Naive thymus-derived CD4-positive, alpha-beta T cell (primary cell): ENCODE measurements around the gene ALPP. TPM values are rescaled to one million over a fixed set of nuclear protein-coding genes. Genes with fewer than 3 reads are reported as not detected.

Experiments used
- ATAC-seq: fragments of 150-1000 bp; cut with Tn5 transposase; 2 replicates; pipeline ENCODE4 v1.10.0; 2021; ENCODE audit warnings: mild to moderate bottlenecking, moderate library complexity
- CTCF ChIA-PET: fragments of 350-600 bp; sonication (Branson Sonifier 250); formaldehyde crosslinking; loops from one replicate; lab custom pipeline; 2021; ENCODE audit warnings: antibody characterized with exemption; lab: Charles Lee
- POLR2A ChIA-PET: fragments of 350-600 bp; sonication (Branson Sonifier 250); formaldehyde crosslinking; loops from one replicate; lab custom pipeline; 2021; ENCODE audit warnings: antibody characterized with exemption, inconsistent platforms; lab: Charles Lee
- DNase-seq, 9 donors: peaks; one replicate each; pipeline versions ENCODE4 v3.0.0 to v3.0.0-alpha.2; 2020 to 2022; ENCODE audit warnings: mixed read lengths in 1 of 9
- H3K27ac ChIP-seq: one replicate; pipeline ENCODE4 v1.7.0; 2013; ENCODE audit warnings: mild to moderate bottlenecking, low read depth, low read length, moderate library complexity
- H3K27me3 ChIP-seq, 2 donors: one replicate each; pipeline ENCODE4 v1.7.0; 2013; ENCODE audit warnings: low read length in 2 of 2, mild to moderate bottlenecking in 2 of 2, moderate library complexity in 2 of 2; ENCODE audit not compliant: control insufficient read depth in 2 of 2, insufficient read depth in 2 of 2
- H3K36me3 ChIP-seq, 3 experiments: 1 replicate in 2 of 3; 2 replicates in 1 of 3; pipeline ENCODE4 v1.7.0; 2013; ENCODE audit warnings: low read length in 3 of 3, mild to moderate bottlenecking in 3 of 3, moderate library complexity in 1 of 3; ENCODE audit not compliant: insufficient read depth in 3 of 3, control insufficient read depth in 2 of 3
- H3K4me1 ChIP-seq, 2 donors: one replicate each; pipeline ENCODE4 v1.7.0; 2013; ENCODE audit warnings: low read length in 2 of 2, mild to moderate bottlenecking in 2 of 2, moderate library complexity in 1 of 2; ENCODE audit not compliant: control insufficient read depth in 2 of 2, insufficient read depth in 2 of 2
- H3K4me3 ChIP-seq: 2 replicates; pipeline ENCODE4 v1.7.0; 2013; ENCODE audit warnings: mild to moderate bottlenecking, low read length
- H3K9me3 ChIP-seq, 3 experiments: 1 replicate in 2 of 3; 2 replicates in 1 of 3; pipeline ENCODE4 v1.7.0; 2013; ENCODE audit warnings: low read length in 3 of 3; ENCODE audit not compliant: control insufficient read depth in 2 of 3
- H3K27ac Mint-ChIP-seq, 9 donors: one replicate each; pipeline ENCODE4 v1.8.0; 2020 to 2022; ENCODE audit warnings: mixed read lengths in 9 of 9, mild to moderate bottlenecking in 8 of 9, moderate library complexity in 5 of 9, inconsistent platforms in 2 of 9
- H3K27me3 Mint-ChIP-seq, 5 donors: one replicate each; pipeline ENCODE4 v1.8.0; 2021 to 2022; ENCODE audit warnings: mixed read lengths in 5 of 5, mild to moderate bottlenecking in 1 of 5
- H3K36me3 Mint-ChIP-seq, 5 donors: one replicate each; pipeline ENCODE4 v1.8.0; 2020 to 2022; ENCODE audit warnings: mixed read lengths in 5 of 5, mild to moderate bottlenecking in 3 of 5, inconsistent platforms in 1 of 5
- H3K4me1 Mint-ChIP-seq, 7 donors: one replicate each; pipeline ENCODE4 v1.8.0; 2020 to 2022; ENCODE audit warnings: mixed read lengths in 7 of 7, mild to moderate bottlenecking in 3 of 7, inconsistent platforms in 1 of 7
- H3K4me3 Mint-ChIP-seq, 10 donors: one replicate each; pipeline ENCODE4 v1.8.0; 2020 to 2022; ENCODE audit warnings: mild to moderate bottlenecking in 10 of 10, mixed read lengths in 10 of 10, moderate library complexity in 6 of 10, inconsistent platforms in 2 of 10
- H3K9me3 Mint-ChIP-seq, 11 donors: one replicate each; pipeline ENCODE4 v1.8.0; 2020 to 2022; ENCODE audit warnings: mixed read lengths in 11 of 11, mild to moderate bottlenecking in 4 of 11, inconsistent platforms in 1 of 11, moderate library complexity in 1 of 11
- intact Hi-C, 2 donors: fragments of 100-400 bp; cut with micrococcal nuclease; formaldehyde crosslinking; loops; one replicate each; pipeline ENCODE4 v1.15.1; 2023
- polyA plus RNA-seq, 2 donors: library from polyadenylated mRNA; unstranded; fragments of 300-500 nt; fragmentation: Illumina TruSeq; gene quantifications; one replicate each; pipeline ENCODE4 v1.2.3, GENCODE V29; 2021
- total RNA-seq, 6 experiments: library from RNA in 5 of 6; stranded (reverse) in 5 of 6; gene quantifications; 1 replicate in 5 of 6; 2 replicates in 1 of 6; pipeline ENCODE4 v1.2.3 and lab custom pipeline; 2021 to 2026

The ALPP gene
- total and polyA plus RNA-seq, 7 experiments from 2014 or later = 0.24 TPM; not detected in 5

GRCh38 chr2:232416521-232417470 is 38.2 kb downstream of the ALPP start:
- POLR2A ChIA-PET = no interaction called here

DNA sequence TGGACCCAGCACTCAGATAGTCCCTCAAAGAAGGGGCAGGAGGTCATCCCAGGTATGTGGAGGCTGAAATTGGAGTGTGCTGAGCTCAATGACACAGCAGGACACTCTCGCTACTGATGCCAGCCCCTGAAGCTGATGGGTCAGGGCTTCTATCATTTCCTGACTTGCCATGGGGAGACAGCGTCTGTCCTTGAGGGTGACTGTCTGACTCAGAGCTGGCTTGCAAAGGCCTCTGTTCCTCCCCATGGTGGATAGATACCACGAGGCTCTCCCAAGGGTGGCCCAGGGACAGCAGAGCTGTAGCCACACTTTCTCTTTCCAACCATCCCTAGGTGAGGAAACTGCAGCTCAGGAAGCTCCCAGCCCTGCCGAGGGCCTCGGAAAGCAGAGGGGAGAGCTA is 38.9 kb downstream of the ALPP start:
- H3K27me3 ChIP-seq = no peaks in the 10 kb centered on the region
- H3K36me3 ChIP-seq = no peaks in the 10 kb centered on the region
- H3K36me3 Mint-ChIP-seq = peaks cover 0 to 5% (median 0%) of the 10 kb centered on the region in 5 donors
- H3K27ac Mint-ChIP-seq = no peak overlapping the region
- CTCF ChIA-PET = no interaction called here
- DNase-seq (no peak), ATAC-seq (no peak)
- no peak overlapping the region for H3K27ac ChIP-seq
- H3K4me3 ChIP-seq = no peak overlapping the region
- intact Hi-C loops = no loop called here
- H3K4me3 Mint-ChIP-seq = no peak overlapping the region
- peaks cover 8 to 31% (median 24%) of the 10 kb centered on the region in 7 donors for H3K4me1 Mint-ChIP-seq
- peaks cover 30 to 68% (median 36%) of the 10 kb centered on the region in 5 donors for H3K27me3 Mint-ChIP-seq
- peaks cover 0 to 16% of the 10 kb centered on the region in 2 donors for H3K4me1 ChIP-seq
- POLR2A ChIA-PET = no interaction called here
- H3K9me3 ChIP-seq = no peaks in the 10 kb centered on the region
- peaks cover 0 to 6% (median 1%) of the 10 kb centered on the region in 11 donors for H3K9me3 Mint-ChIP-seq

More at GRCh38 chr2:232416521-232417470, 38.2 kb downstream of the ALPP start:
- H3K4me1 ChIP-seq = peaks cover 0 to 16% of the 10 kb centered on the region in 2 donors
- no peaks in the 10 kb centered on the region for H3K27me3 ChIP-seq
- DNase-seq = no peak
- H3K4me3 ChIP-seq = no peak overlapping the region
- peaks cover 0 to 2% (median 0%) of the 10 kb centered on the region in 5 donors for H3K36me3 Mint-ChIP-seq
- no peak for ATAC-seq
- H3K4me3 Mint-ChIP-seq = no peak overlapping the region
- no peak overlapping the region for H3K27ac Mint-ChIP-seq
- H3K9me3 ChIP-seq = no peaks in the 10 kb centered on the region
- CTCF ChIA-PET = no interaction called here
- H3K36me3 ChIP-seq = no peaks in the 10 kb centered on the region
- peaks cover 24 to 67% (median 29%) of the 10 kb centered on the region in 5 donors for H3K27me3 Mint-ChIP-seq
- H3K4me1 Mint-ChIP-seq = peaks cover 10 to 32% (median 22%) of the 10 kb centered on the region in 7 donors
- H3K27ac ChIP-seq = no peak overlapping the region
- intact Hi-C loops = no loop called here
- H3K9me3 Mint-ChIP-seq = peaks cover 0 to 2% (median 0%) of the 10 kb centered on the region in 11 donors

DNA sequence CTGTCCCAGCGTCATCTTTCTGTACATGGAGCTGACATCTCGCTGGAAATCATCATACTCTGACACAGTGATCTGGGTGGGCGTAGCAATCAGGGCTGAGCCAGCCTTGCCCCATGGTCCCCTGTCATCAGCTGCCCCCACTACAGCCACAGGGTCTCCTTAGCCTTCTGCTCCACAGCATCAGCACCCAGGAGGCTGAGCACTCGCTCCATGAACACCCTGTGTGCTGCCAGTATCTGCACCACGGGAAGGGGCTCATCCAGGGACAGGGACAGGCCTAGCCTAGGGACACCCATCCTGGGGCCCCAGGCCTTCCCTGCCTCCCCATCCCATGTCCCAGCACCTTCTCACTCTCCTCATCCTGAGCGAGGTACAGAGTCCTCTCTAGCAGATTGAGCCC is 39.5 kb downstream of the ALPP start:
- intact Hi-C loops = no loop called here
- ATAC-seq (no peak), DNase-seq (no peak)
- H3K4me1 ChIP-seq = peaks cover 0 to 13% of the 10 kb centered on the region in 2 donors
- no peak overlapping the region for H3K27ac Mint-ChIP-seq
- H3K36me3 Mint-ChIP-seq = peaks cover 0 to 8% (median 0%) of the 10 kb centered on the region in 5 donors
- no peak overlapping the region for H3K4me3 ChIP-seq
- H3K27me3 ChIP-seq = no peaks in the 10 kb centered on the region
- H3K4me3 Mint-ChIP-seq = peak overlapping the region in 8 of 10 donors; percentile 6 to 73 (median 68)
- ChIA-PET POLR2A (no interaction called here), CTCF (no interaction called here)
- peaks cover 0 to 10% (median 4%) of the 10 kb centered on the region in 11 donors for H3K9me3 Mint-ChIP-seq
- no peaks in the 10 kb centered on the region for H3K9me3 ChIP-seq
- H3K36me3 ChIP-seq = no peaks in the 10 kb centered on the region
- H3K4me1 Mint-ChIP-seq = peaks cover 6 to 25% (median 18%) of the 10 kb centered on the region in 7 donors
- H3K27me3 Mint-ChIP-seq = peaks cover 30 to 68% (median 39%) of the 10 kb centered on the region in 5 donors
- no peak overlapping the region for H3K27ac ChIP-seq

DNA sequence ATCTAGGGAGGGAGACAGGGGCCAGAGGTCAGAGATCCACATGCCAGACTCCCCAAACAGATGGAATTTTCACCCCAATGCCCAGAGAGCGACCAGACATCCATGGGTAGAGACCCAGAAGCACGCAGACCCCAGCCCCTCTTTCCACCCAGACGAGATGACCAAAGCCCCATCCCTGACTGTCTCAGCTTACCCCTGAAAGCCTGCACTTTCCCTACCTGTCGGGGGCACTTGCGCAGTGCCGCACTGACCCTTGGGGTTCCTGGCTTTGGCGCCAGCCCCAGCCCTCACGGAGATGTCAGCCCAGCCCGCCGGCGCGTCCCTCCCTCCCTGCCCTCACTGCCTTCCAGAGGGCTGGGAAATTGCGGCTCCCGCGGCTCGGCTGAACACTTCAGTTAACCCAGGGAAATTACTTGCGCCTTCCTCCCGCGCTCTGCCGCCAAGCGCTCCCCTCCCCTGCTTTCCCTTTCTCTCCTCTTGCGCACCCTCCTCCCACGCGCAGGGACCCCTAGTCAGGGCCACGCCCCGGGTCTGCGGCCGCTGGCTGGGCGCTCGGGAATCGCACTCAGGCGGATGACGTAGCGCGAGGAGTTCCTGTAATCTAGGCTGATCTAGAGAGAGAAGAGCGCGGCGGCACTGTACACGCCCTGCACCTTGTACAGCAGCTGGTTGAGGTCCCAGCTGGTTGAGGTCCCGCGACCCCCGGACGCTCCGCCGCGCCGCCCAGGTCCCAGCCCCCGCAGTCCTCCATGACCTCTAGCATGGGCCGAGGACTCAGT is 40.1 kb downstream of the ALPP start:
- H3K9me3 ChIP-seq = no peaks in the 10 kb centered on the region
- H3K27ac Mint-ChIP-seq = no peak overlapping the region
- H3K4me3 ChIP-seq = no peak overlapping the region
- peak overlapping the region; percentile 32 to 73 (median 69) for H3K4me3 Mint-ChIP-seq
- no peaks in the 10 kb centered on the region for H3K36me3 ChIP-seq
- H3K27me3 ChIP-seq = no peaks in the 10 kb centered on the region
- ATAC-seq (peak; percentile 30), DNase-seq (no peak)
- CTCF ChIA-PET = no interaction called here
- peaks cover 0 to 8% (median 0%) of the 10 kb centered on the region in 5 donors for H3K36me3 Mint-ChIP-seq
- peaks cover 30 to 68% (median 40%) of the 10 kb centered on the region in 5 donors for H3K27me3 Mint-ChIP-seq
- intact Hi-C loops = no loop called here
- peaks cover 0 to 10% of the 10 kb centered on the region in 2 donors for H3K4me1 ChIP-seq
- peaks cover 0 to 10% (median 4%) of the 10 kb centered on the region in 11 donors for H3K9me3 Mint-ChIP-seq
- peaks cover under 1 to 19% (median 12%) of the 10 kb centered on the region in 7 donors for H3K4me1 Mint-ChIP-seq
- POLR2A ChIA-PET = no interaction called here
- no peak overlapping the region for H3K27ac ChIP-seq

DNA sequence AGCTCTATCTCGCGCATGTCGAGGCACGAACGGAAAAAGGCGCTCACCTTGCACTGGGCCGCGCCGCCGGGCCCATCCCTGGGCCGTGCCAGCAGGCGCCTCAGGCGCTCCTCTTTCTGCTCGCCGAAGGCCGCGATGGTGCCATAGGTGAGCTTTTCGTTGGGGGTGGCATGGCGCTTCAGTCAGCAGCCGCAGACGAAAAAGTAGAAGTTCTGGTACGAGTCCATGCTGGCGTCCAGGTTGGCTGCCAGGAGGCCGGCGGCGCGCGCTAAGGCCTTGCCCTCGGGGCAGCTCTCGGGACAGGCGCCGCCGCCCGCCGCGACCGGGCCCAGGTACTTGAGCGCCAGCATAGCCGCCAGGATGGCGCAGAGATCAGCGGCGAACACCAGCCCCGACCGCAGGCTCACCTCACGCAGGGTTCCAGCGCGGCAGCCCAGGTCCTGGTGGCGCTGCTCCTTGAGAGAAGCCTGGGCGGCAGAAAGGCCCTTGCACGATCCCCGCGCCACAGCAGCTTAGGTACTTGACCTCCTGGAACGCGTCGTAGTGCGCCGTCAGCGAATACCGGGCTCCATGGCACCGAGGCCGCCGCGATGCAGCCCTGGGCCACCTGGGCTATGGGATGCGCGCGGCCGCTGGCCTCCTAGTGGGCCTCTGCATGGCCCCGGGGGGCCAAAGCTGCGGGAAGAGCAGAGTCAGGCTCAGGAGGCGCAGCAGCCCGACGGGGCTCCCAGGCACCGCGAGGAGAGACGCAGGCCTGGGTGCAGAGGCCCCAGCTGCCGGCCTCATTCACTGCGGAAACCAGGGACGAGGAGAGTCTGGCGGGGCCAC is 40.9 kb downstream of the ALPP start:
- H3K4me1 ChIP-seq = peaks cover 0 to 10% of the 10 kb centered on the region in 2 donors
- Mint-ChIP-seq H3K27me3 (peaks cover 34 to 68% (median 43%) of the 10 kb centered on the region in 5 donors), H3K9me3 (peaks cover 0 to 10% (median 4%) of the 10 kb centered on the region in 11 donors), H3K4me3 (peak overlapping the region in 8 of 10 donors; percentile 52 to 73 (median 70)), H3K27ac (no peak overlapping the region), H3K4me1 (peaks cover 0 to 19% (median 12%) of the 10 kb centered on the region in 7 donors), H3K36me3 (peaks cover 0 to 8% (median 0%) of the 10 kb centered on the region in 5 donors)
- no peak overlapping the region for H3K4me3 ChIP-seq
- POLR2A ChIA-PET = no interaction called here
- intact Hi-C loops = no loop called here
- DNase-seq (no peak), ATAC-seq (no peak)
- H3K36me3 ChIP-seq = no peaks in the 10 kb centered on the region
- no peaks in the 10 kb centered on the region for H3K27me3 ChIP-seq
- CTCF ChIA-PET = no interaction called here
- H3K27ac ChIP-seq = no peak overlapping the region
- H3K9me3 ChIP-seq = no peaks in the 10 kb centered on the region

DNA sequence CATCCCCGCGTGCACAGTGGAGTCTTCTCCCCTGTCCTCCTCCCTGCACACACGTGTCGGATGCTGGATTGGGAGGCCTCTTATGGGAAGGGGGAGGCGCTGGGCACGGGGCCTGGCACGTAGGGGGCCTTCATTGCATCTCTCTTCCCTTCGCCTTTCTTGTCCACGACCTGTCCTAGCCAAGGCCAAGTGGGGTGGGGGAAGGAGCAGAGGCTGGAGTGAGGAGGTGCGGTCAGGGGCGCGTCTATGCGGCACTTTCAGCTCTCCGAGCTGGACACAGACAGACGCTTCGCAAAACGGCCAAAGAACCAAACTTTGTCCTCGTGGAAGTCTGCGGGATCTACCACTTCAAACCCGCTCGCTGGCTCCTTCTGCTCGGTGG is 41.5 kb downstream of the ALPP start:
- intact Hi-C loops = no loop called here
- ChIA-PET POLR2A (no interaction called here), CTCF (no interaction called here)
- Histone ChIP-seq H3K27me3 (no peaks in the 10 kb centered on the region), H3K4me3 (no peak overlapping the region), H3K27ac (no peak overlapping the region), H3K4me1 (peaks cover 0 to 10% of the 10 kb centered on the region in 2 donors), H3K9me3 (no peaks in the 10 kb centered on the region), H3K36me3 (no peaks in the 10 kb centered on the region)
- peaks cover 0 to 19% (median 12%) of the 10 kb centered on the region in 7 donors for H3K4me1 Mint-ChIP-seq
- no peak for DNase-seq
- peak overlapping the region in 8 of 10 donors; percentile 27 to 73 (median 61) for H3K4me3 Mint-ChIP-seq
- no peak for ATAC-seq
- H3K9me3 Mint-ChIP-seq = peaks cover 0 to 10% (median 4%) of the 10 kb centered on the region in 11 donors
- peaks cover 0 to 8% (median 0%) of the 10 kb centered on the region in 5 donors for H3K36me3 Mint-ChIP-seq
- peaks cover 33 to 66% (median 43%) of the 10 kb centered on the region in 5 donors for H3K27me3 Mint-ChIP-seq
- H3K27ac Mint-ChIP-seq = no peak overlapping the region
